Stimulated activated memory B cell treated with anti-CD40 and anti-IgM and Interleukin-4, amounts not matched to agents 10 μg/mL and 1 μg/mL and 100 μg/mL, for 72 hours (primary cell): ENCODE data around the gene CDK6.

Experiments
- ATAC-seq: fragments of 150-1000 bp; cut with Tn5 transposase; 2 replicates; pipeline ENCODE4 v1.10.0; 2021
- H3K27ac Mint-ChIP-seq: one replicate; pipeline ENCODE4 v1.8.0; 2022; ENCODE audit warnings: mild to moderate bottlenecking, mixed read lengths
- H3K27me3 Mint-ChIP-seq: one replicate; pipeline ENCODE4 v1.8.0; 2022; ENCODE audit warnings: mixed read lengths
- H3K36me3 Mint-ChIP-seq: one replicate; pipeline ENCODE4 v1.8.0; 2022; ENCODE audit warnings: mixed read lengths
- H3K4me1 Mint-ChIP-seq: one replicate; pipeline ENCODE4 v1.8.0; 2022; ENCODE audit warnings: mixed read lengths
- H3K4me3 Mint-ChIP-seq: one replicate; pipeline ENCODE4 v1.8.0; 2022; ENCODE audit warnings: mild to moderate bottlenecking, moderate library complexity, mixed read lengths
- H3K9me3 Mint-ChIP-seq: one replicate; pipeline ENCODE4 v1.8.0; 2022; ENCODE audit warnings: mixed read lengths

Gene CDK6

DNA sequence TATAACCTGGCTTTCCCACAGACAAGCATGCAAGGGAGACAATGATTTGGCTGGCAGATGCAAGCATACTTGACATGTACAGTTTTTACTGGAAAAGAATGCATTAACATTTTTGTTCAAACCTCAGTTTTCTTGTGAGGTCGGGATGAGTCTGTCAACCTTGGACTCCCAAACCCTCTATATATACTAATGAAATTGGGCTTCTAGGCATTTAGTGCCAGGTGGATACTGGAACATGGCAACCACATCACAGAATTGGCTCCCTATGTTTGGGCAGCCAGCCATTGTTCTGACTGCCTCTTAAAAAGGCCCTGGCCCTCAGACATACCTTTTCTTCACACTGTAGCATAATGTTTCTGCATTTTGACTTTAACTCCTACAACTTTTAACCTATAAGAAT, 39.1 kb downstream of the CDK6 start:
- H3K9me3 Mint-ChIP-seq, result no peaks in the 10 kb centered on the region
- no peaks in the 10 kb centered on the region for H3K27me3 Mint-ChIP-seq
- H3K4me3 Mint-ChIP-seq, result no peak overlapping the region
- peaks cover 6% of the 10 kb centered on the region for H3K36me3 Mint-ChIP-seq
- H3K4me1 Mint-ChIP-seq, result peaks cover 22% of the 10 kb centered on the region
- H3K27ac Mint-ChIP-seq, result no peak overlapping the region
- ATAC-seq, result no peak

DNA sequence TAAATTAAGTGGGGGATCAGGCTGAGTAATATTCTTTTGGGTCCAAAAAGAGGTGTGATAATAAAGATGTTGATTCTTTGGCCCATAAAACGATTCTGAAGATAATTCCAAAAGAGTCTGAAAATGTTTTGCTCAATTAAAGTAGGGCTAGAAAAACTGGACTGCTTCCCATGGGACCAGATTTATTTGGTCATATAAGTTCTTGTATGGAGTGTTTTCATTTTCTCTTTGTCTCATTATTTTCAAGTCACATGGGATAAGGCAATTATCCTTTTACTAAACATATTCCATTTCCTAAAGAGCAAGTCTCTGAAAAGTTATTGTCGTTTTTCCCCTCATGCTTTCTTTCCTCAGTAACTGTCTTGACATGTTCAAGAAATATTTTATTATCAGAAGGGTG, 41.5 kb downstream of the CDK6 start:
- no peak overlapping the region for H3K4me3 Mint-ChIP-seq
- H3K9me3 Mint-ChIP-seq, result no peaks in the 10 kb centered on the region
- H3K27ac Mint-ChIP-seq, result no peak overlapping the region
- H3K27me3 Mint-ChIP-seq, result no peaks in the 10 kb centered on the region
- peaks cover 16% of the 10 kb centered on the region for H3K36me3 Mint-ChIP-seq
- peaks cover 19% of the 10 kb centered on the region for H3K4me1 Mint-ChIP-seq
- no peak for ATAC-seq

DNA sequence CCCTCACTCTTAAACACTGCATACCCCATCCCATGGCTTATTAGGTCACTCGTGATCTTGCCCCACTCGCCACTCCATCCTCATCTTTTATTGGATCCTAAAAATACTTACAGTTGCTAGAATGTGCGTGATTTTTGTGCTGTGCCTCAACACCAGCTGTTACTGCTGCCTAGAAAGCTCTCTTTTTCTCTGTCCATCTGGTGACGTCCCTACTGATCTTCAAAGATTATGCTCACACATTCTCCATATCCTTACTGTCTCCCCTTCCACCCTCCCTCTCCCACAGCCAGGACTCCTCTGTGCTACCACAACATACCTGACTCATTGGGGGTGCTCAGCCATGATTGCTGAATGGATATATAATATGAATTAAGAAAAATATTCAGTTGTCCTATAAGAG, 42.0 kb downstream of the CDK6 start:
- no peak for ATAC-seq
- H3K9me3 Mint-ChIP-seq, result no peaks in the 10 kb centered on the region
- peaks cover 19% of the 10 kb centered on the region for H3K4me1 Mint-ChIP-seq

DNA sequence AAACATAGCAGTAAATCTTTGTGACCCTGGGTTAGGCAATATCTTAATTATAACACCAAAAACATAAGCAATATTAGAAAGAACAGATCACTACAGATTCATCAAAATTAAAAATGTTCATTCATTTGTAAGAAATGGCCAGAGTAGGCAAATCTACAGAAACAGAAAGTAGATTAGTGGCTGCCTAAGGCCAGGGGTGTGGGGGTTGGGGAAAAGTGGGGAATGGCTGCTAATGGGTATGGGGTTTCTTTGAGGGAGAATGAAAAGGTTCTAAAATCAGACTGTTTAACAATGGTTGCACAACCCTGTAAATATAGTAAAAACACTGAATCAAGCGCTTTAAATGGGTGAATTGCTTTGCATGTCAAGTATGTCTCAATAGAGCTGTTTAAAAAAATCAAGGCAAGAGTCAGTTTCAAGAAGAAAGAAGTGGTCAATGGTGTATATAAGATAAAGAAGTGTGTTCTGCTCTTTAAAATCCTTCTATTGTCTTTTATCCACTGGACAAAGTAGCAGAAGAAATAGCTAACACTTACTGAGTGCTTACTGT, 42.6 kb downstream of the CDK6 start:
- no peak for ATAC-seq
- H3K4me3 Mint-ChIP-seq, result no peak overlapping the region
- no peak overlapping the region for H3K27ac Mint-ChIP-seq
- peaks cover 19% of the 10 kb centered on the region for H3K4me1 Mint-ChIP-seq
- no peaks in the 10 kb centered on the region for H3K9me3 Mint-ChIP-seq
- H3K36me3 Mint-ChIP-seq, result peaks cover 17% of the 10 kb centered on the region
- H3K27me3 Mint-ChIP-seq, result no peaks in the 10 kb centered on the region

More for the DNA sequence above, 42.0 kb downstream of the CDK6 start:
- Mint-ChIP-seq H3K4me3 (no peak overlapping the region), H3K27ac (no peak overlapping the region), H3K36me3 (peaks cover 17% of the 10 kb centered on the region), H3K27me3 (no peaks in the 10 kb centered on the region)

DNA sequence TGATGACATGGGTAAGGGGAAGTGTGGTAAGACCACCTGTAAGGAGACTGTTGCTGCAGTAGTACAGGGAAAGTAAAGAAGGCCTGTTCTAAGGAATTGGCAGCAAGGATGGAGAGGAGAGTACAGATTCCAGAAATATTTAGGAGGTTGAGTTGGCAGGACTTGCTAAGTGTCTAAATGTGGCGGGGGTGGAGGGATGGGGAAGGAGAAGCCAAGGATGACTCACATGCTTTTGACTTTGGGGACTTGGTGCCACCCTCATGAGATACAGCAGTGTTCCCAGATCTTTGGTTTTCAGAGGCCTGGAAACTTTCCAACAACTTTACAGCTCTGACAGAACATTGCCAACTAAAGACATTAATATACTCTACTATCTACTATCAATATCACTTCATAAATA, 45.4 kb downstream of the CDK6 start:
- Mint-ChIP-seq H3K36me3 (peaks cover 23% of the 10 kb centered on the region), H3K4me3 (no peak overlapping the region), H3K27ac (no peak overlapping the region), H3K4me1 (peaks cover 19% of the 10 kb centered on the region), H3K9me3 (peaks cover 4% of the 10 kb centered on the region), H3K27me3 (no peaks in the 10 kb centered on the region)
- no peak for ATAC-seq

DNA sequence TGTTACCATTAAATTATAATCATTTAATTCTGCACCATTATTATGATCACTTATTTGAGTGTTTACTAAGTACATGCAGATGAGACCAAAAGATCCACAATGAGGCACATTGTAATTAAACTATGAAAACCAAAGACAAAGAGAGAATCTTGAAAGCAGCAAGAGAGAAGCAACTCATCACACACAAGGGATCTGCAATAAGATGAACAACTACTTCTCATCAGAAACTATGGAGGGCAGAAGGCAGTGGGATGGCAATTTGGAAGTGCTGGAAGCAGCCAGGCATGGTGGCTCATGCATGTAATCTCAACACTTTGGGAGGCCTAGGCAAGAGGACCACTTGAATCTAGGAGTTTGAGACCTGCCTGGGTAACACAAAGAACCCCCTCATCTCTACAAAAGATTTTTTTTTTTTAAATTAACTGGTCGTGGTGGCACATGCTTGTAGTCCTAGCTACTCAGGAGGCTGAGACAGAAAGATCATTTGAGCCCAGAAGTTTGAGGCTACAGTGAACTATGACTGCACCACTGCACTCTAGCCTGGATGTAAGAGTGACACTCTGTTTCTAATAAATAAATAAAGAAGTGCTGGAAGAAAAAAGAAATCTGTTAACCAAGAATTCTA, 47.7 kb downstream of the CDK6 start:
- Mint-ChIP-seq H3K27me3 (no peaks in the 10 kb centered on the region), H3K4me1 (peaks cover 15% of the 10 kb centered on the region), H3K9me3 (peaks cover 4% of the 10 kb centered on the region), H3K27ac (no peak overlapping the region), H3K4me3 (no peak overlapping the region), H3K36me3 (peaks cover 23% of the 10 kb centered on the region)
- ATAC-seq, result no peak

DNA sequence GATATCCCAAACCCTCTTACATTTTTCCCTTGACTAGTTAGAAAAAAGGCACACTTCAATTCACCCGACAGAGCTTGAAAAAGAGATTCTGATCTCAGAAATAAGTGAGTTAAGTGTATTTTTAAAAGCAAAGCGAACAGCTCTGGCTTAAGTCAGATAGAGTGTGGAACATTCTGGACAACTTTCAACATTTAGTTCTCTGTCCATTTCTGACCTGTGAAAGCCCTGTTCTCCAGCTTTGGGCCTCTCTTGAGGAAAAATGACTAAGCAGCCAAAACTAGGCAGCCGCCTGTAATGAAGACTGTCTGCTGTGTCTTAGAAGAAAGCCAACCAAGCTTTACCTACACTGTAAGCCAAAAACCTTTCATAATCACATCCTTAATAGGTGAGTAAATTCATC, 50.5 kb downstream of the CDK6 start:
- H3K27me3 Mint-ChIP-seq, result no peaks in the 10 kb centered on the region
- no peak overlapping the region for H3K4me3 Mint-ChIP-seq
- ATAC-seq, result no peak
- no peak overlapping the region for H3K27ac Mint-ChIP-seq
- peaks cover 16% of the 10 kb centered on the region for H3K36me3 Mint-ChIP-seq
- H3K4me1 Mint-ChIP-seq, result peaks cover 17% of the 10 kb centered on the region
- H3K9me3 Mint-ChIP-seq, result peaks cover 4% of the 10 kb centered on the region

DNA sequence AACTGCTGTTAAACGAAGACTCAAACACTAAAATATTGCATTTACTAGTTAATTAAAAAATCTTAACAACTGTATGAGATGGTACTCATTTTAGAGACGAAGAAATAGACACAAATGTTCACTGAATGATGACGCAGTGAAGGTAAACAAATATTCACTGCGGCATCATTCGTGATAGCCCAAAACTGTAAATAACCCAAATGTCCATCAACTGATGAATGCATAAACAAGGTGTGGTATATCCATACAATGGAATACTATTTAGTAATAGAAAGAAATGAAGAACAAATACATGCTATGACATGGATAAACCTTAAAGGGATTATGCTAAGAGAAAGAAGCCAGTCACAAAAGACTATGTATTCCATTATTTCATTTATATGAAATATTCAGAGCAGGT, 51.4 kb downstream of the CDK6 start:
- H3K9me3 Mint-ChIP-seq, result peaks cover 4% of the 10 kb centered on the region
- H3K4me3 Mint-ChIP-seq, result no peak overlapping the region
- no peak for ATAC-seq
- no peaks in the 10 kb centered on the region for H3K27me3 Mint-ChIP-seq
- H3K4me1 Mint-ChIP-seq, result peaks cover 12% of the 10 kb centered on the region
- H3K36me3 Mint-ChIP-seq, result peaks cover 7% of the 10 kb centered on the region
- no peak overlapping the region for H3K27ac Mint-ChIP-seq

DNA sequence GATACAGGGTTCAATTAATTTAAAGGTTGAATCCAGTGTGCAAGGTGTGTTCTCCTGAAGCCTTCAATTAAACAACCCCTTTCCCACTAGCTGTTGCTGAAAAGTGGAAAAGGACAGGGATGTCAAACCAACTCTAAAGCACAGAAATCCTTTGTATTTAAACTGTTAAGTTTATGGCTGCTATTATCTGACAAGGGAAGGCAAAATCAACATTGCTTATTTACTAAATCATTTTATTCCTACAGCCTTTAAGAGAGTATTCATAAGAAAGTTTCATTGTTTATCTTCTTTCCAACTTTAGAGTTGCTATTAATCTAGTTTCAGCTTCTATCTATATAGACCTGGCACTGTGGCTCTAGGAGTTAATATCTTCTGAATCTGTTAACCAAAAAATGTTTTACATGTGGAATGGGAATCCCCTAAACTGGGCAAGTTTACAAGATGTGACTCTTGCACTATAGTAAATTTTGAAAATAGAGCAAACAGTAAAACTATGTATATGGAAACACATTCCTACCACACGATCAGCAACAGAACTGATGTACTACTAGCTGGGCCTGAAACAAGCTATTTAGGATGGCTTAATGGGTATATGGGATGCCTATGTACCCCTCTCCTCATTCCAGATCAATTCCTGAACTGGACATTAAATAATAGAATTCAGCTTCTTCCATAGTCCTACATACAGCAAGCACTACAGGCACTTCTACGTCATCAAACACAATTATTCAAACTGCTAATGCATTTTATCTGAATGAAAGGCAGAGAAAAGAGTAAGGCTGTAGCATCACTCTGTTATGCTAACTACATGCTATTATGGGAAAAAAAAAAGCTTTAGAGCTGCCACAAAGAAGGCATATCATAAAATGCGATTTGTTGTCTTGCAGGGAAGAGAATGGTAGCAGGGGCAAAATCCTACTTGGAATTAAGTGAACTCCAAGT, 52.8 kb downstream of the CDK6 start:
- peaks cover 11% of the 10 kb centered on the region for H3K4me1 Mint-ChIP-seq
- no peak overlapping the region for H3K4me3 Mint-ChIP-seq
- H3K27ac Mint-ChIP-seq, result no peak overlapping the region
- peaks cover 2% of the 10 kb centered on the region for H3K9me3 Mint-ChIP-seq
- ATAC-seq, result no peak
- no peaks in the 10 kb centered on the region for H3K27me3 Mint-ChIP-seq
- H3K36me3 Mint-ChIP-seq, result peaks cover 3% of the 10 kb centered on the region

DNA sequence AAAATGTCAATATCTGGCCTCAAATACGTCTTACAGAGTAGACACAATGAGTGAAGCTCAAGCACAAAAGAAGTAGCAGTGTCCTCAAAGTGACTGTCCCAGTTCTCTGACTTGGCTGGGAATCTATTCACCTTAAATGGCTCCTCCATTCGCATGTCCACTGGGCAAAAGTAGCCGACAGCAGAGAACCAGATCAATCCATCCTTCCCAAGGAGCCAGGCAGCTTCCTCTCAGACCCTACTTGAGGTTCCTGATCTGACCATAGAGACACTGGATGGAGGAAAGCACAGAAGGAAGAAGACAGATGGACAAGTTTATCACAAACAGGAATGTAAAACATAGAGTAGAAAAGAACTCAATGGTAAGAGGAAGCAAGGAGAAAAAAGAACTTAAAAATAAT, 53.5 kb downstream of the CDK6 start:
- H3K27ac Mint-ChIP-seq, result no peak overlapping the region
- H3K27me3 Mint-ChIP-seq, result no peaks in the 10 kb centered on the region
- H3K36me3 Mint-ChIP-seq, result no peaks in the 10 kb centered on the region
- ATAC-seq, result no peak
- H3K9me3 Mint-ChIP-seq, result no peaks in the 10 kb centered on the region
- peaks cover 11% of the 10 kb centered on the region for H3K4me1 Mint-ChIP-seq
- H3K4me3 Mint-ChIP-seq, result no peak overlapping the region

DNA sequence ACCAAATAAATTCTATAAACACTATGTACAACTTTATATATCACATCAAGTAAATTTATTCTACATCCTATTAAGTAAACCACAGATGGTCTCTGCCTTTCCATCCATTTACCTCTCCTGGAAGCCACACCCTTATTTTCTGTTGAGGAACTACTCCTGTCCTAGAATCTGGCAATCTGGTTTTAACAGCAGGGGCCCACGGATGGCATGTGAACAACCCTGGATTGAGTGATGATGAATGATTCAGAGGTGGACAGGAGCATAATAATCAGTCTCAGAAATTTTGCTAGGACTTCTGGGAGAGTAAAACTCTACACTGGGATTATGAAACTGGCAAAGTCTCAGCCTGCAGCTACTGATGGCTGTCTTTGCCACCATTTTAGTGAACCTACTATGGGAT, 54.1 kb downstream of the CDK6 start:
- Mint-ChIP-seq H3K27me3 (no peaks in the 10 kb centered on the region), H3K4me1 (peaks cover 11% of the 10 kb centered on the region), H3K9me3 (no peaks in the 10 kb centered on the region), H3K4me3 (no peak overlapping the region), H3K27ac (no peak overlapping the region), H3K36me3 (no peaks in the 10 kb centered on the region)
- no peak for ATAC-seq

DNA sequence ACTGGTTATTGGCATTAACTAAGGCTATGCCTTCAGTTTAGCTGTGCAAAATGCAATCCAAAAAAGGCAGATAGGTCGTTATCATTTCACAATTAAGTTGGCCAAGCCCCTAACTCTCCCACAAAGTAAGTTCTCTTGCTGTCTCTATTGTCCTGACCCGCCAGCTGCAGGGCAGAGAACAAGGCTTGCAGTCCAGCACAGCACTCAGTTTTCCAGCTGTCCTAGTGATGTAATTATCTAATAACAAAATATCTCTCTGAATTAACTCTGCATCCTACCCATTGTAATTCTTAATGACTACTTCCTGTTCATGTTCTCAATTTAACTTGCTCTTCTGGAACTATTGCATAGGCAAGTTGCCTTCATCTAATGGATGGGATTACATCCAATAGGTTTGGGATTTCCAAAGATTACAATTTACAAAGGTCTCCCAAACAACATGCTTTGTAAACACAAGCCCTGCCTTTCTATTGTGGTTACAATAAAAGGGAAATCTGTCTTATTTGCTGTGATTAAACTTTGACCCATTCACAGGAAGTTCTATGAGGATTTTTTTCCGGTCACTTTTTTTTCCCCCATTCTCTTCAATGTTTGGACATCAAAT, 55.2 kb downstream of the CDK6 start:
- H3K36me3 Mint-ChIP-seq, result no peaks in the 10 kb centered on the region
- H3K27ac Mint-ChIP-seq, result no peak overlapping the region
- peaks cover 11% of the 10 kb centered on the region for H3K4me1 Mint-ChIP-seq
- no peaks in the 10 kb centered on the region for H3K27me3 Mint-ChIP-seq
- no peaks in the 10 kb centered on the region for H3K9me3 Mint-ChIP-seq
- no peak for ATAC-seq
- no peak overlapping the region for H3K4me3 Mint-ChIP-seq

DNA sequence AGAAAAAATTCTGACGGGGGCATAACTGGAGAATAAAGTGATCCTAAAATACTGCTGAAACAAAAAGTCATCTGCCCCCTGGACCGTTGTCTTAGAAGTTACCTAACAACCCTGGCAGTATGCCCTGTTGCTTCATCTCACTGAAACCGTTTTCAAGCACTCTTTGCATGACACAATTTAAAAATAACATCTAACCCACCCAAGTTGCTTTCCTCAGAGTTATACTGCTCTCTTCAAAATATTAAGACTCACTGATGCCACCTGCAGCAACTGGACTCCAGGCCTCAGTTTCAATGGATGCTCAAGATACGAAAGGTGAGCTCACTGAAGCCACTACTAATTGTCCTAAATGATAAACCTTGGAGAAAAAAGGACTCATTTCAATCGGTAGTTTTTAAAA, 57.4 kb downstream of the CDK6 start:
- Mint-ChIP-seq H3K27ac (no peak overlapping the region), H3K9me3 (no peaks in the 10 kb centered on the region), H3K27me3 (no peaks in the 10 kb centered on the region), H3K4me3 (no peak overlapping the region), H3K4me1 (peaks cover 11% of the 10 kb centered on the region), H3K36me3 (no peaks in the 10 kb centered on the region)
- no peak for ATAC-seq

DNA sequence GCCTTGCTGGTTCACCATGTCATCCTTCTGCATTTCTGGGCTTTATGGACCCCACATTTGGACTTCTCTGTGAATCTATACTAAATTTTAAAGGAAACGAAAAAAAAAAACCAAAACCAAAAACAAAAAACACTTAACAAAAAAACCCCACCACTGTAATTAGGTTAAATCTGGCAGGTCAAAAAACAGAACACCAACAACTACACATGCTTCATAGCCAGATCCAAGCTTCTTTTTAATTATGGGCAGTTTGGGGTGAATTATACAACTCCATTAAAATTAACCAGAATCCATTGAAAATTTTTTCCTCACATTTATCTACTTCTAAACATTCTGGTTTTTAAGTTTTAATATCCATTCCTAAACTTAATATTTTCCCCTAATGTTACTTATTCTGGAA, 58.4 kb downstream of the CDK6 start:
- Mint-ChIP-seq H3K36me3 (peaks cover 3% of the 10 kb centered on the region), H3K27ac (no peak overlapping the region), H3K9me3 (no peaks in the 10 kb centered on the region), H3K27me3 (no peaks in the 10 kb centered on the region), H3K4me3 (no peak overlapping the region), H3K4me1 (peaks cover 11% of the 10 kb centered on the region)
- no peak for ATAC-seq

DNA sequence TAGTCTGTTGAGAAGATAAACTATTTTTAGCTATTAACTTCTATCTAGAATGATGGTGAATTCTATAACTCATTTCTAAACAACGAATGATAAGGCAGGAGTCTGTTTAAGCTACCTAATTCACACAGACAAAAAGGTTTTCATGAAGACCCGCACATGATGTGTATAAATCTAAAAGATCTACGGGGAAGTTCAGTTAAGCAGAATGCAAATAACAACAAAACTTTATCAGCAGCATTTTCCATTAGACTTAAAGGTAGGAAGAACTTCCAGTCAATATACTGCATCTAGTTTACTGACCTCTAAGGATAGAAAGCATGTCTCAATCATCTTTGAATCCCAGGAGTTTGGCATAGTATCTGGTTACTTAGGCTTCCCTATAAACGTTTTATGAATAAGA, 62.6 kb downstream of the CDK6 start:
- Mint-ChIP-seq H3K27ac (no peak overlapping the region), H3K36me3 (peaks cover 11% of the 10 kb centered on the region), H3K27me3 (no peaks in the 10 kb centered on the region), H3K4me3 (no peak overlapping the region), H3K4me1 (peaks cover under 1% of the 10 kb centered on the region), H3K9me3 (no peaks in the 10 kb centered on the region)
- no peak for ATAC-seq
